Ovary (tissue), 3 donors: ENCODE measurements around the gene TTC22.

Experiments
- CTCF ChIP-seq, 3 donors: fragments of 450-650 bp in 2 of 3; fragments of 200-600 bp in 1 of 3; IDR thresholded peaks; one replicate each; pipeline versions ENCODE4 v1.5.1 to v1.8.0; 2016 to 2022; ENCODE audit warnings: antibody characterized with exemption in 3 of 3, mild to moderate bottlenecking in 1 of 3
- EP300 ChIP-seq: sonication (generic); formaldehyde crosslinking; IDR thresholded peaks from one replicate; pipeline ENCODE4 v1.6.1; 2017; ENCODE audit warnings: antibody characterized with exemption
- POLR2A ChIP-seq: fragments of 450-650 bp; IDR thresholded peaks from one replicate; pipeline ENCODE4 v1.6.1; 2017; ENCODE audit warnings: antibody characterized with exemption, mild to moderate bottlenecking, moderate library complexity
- donor health status: DM: no; HTN: no; CAD: no.

DNA sequence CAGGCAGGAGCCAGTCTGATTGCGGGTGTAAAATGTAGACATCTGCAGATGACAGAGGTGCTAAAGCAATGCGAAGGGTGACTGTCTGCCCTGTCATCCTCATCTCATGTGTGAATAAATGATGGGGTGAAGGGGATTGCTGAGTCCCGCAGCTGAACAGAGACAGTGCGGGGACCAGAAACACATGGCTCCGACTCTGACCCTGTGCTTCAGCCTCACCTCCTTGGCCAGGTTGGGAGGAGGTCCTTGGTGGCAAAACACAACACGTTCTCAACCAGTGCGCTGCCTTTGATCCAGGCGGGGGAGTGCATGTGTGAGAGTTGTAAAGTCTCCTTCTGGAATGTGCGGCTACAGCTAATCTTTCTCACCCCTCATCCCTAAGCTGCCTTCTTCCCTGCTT lies 32.0 kb upstream of the TTC22 start:
- TF ChIP-seq POLR2A (no peak), CTCF (IDR thresholded peaks at IDR 0.05) (no peak), EP300 (no peak)
